ENCODE measurements around the gene GNG12. TPM values are rescaled to one million over a fixed set of nuclear protein-coding genes. Genes with fewer than 3 reads are reported as not detected.

Gene GNG12
- total and polyA plus RNA-seq, 5 donors, result 12.2 to 44.9 (median 30.7) TPM

DNA sequence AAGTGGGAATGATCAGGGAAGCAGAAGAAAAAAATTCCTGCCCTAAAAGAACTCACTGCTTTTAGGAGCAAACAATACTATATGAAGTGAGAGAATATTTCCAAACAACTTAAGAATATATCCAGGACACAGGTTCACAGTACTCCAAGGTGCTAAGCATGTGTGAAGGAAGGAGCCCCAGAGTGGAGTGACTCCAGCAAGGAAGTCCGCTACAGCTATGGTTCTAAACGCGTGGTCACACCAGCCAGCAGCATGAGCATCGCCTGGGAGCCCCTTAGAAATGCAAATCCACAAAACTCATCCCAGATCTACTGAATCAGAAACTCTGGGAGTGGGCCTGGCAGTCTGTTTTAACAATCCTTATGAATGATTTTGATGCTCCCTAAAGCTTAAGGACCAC is 112.2 kb downstream of the GNG12 start:
- ATAC-seq (no peak), DNase-seq (no peak)
- WGBS, result 95% methylated on average over 4 of the region's 4 CpGs
- Histone ChIP-seq H3K9me3 (ENCODE audit: control insufficient read depth, low read length) (no peaks in the 10 kb centered on the region), H3K27ac (ENCODE audit: low read length) (no peak overlapping the region), H3K4me1 (ENCODE audit: control insufficient read depth, insufficient read depth, low read length) (peaks cover 9% of the 10 kb centered on the region), H3K4me3 (ENCODE audit: low read length) (no peak overlapping the region), H3K27me3 (ENCODE audit: control insufficient read depth, insufficient read depth) (no peaks in the 10 kb centered on the region)
- intact Hi-C loops (cut with DNase I), result no loop called here

DNA sequence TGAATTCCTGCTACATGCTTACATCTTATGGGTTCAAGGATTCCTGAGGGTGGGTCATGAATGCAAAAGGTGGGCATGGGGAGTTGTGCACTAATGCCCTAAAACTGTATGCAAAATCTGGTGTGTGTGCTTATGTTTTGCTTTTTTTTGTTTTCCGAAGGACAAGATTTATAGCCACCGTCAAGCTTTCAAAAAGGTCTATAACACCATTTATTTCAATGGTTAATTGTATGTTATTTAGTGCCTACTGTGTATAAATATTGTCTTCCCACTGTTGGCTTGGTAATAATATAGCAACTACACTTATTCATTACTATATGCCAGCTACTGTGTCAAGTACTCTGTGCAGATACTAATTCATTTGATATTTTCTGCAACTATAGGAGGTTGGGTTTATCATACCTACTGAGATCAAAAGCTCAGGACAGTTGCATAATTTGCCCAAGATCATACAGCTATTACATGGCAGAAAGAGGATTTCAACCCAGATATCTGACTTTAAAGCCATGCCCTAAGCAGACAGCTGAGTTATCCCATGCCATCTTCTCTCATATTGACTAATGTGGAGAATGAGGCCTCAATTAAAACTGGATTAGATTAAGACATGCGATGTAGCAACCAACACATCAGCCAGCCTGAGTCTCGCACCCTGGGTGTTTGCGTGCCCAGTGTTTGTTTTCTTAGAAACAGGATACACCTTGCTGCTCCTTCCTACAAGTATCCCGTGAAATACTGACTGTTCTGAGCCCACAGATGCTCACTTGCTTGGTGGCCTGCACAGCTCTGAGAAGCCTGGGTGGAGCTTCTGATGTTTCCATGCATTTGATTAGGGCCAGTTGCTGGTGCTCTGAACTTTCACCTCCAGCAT is 113.7 kb downstream of the GNG12 start:
- 88% methylated on average over 6 of the region's 6 CpGs for WGBS
- H3K27ac ChIP-seq (ENCODE audit: low read length), result no peak overlapping the region
- no peak overlapping the region for H3K4me3 ChIP-seq (ENCODE audit: low read length)
- intact Hi-C loops (cut with DNase I), result no loop called here
- peaks cover 6% of the 10 kb centered on the region for H3K4me1 ChIP-seq (ENCODE audit: control insufficient read depth, insufficient read depth, low read length)
- ATAC-seq, result no peak
- H3K9me3 ChIP-seq (ENCODE audit: control insufficient read depth, low read length), result no peaks in the 10 kb centered on the region
- no peaks in the 10 kb centered on the region for H3K27me3 ChIP-seq (ENCODE audit: control insufficient read depth, insufficient read depth)
- DNase-seq, result no peak

DNA sequence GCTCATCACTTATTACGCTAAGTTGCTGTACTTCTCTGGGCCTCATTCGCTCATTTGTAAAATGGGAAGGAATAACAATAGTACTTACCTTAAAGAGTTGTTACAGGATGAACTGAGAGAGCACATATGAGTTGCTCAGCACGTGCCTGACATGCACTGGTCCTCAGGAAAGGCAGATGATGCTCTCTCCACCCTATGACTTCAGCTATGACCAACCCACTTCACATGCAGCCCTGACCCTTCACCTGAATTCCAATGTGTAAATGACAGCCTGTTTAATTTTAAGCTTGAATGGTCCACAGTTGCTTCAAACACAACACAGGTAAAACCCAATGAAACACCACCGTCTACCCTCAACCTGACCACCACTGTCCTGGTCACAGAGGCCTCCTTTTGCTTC is 115.4 kb downstream of the GNG12 start:
- ATAC-seq (peak; percentile 32 to 52), DNase-seq (no peak)
- Histone ChIP-seq H3K27ac (ENCODE audit: low read length) (no peak overlapping the region), H3K4me1 (ENCODE audit: control insufficient read depth, insufficient read depth, low read length) (peaks cover 8% of the 10 kb centered on the region), H3K9me3 (ENCODE audit: control insufficient read depth, low read length) (no peaks in the 10 kb centered on the region), H3K27me3 (ENCODE audit: control insufficient read depth, insufficient read depth) (no peaks in the 10 kb centered on the region), H3K4me3 (ENCODE audit: low read length) (no peak overlapping the region)
- intact Hi-C loops (cut with DNase I), result no loop called here
- 89% methylated on average over 4 of the region's 4 CpGs for WGBS

DNA sequence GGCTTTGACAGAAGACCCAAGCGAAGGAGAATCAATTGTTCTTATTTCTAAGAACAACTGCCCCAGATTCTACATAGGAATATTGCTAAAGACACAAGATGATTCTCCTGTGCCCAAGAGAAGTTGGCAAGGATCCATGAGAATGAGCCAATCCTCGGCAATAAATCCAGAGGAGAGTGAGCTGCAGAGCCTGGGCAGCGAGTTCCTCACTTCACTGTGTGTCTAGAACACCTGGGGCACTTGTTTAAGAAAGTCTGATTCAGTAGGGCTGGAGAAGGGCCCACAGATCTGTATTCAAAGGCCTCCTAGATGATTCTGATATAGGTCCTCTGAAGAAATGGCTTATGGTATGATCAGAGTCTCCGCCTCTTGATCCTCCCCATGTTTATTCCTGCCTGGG is 116.5 kb downstream of the GNG12 start:
- Histone ChIP-seq H3K9me3 (ENCODE audit: control insufficient read depth, low read length) (no peaks in the 10 kb centered on the region), H3K4me1 (ENCODE audit: control insufficient read depth, insufficient read depth, low read length) (peaks cover 2% of the 10 kb centered on the region), H3K27me3 (ENCODE audit: control insufficient read depth, insufficient read depth) (no peaks in the 10 kb centered on the region), H3K4me3 (ENCODE audit: low read length) (no peak overlapping the region), H3K27ac (ENCODE audit: low read length) (no peak overlapping the region)
- DNase-seq (no peak), ATAC-seq (no peak)
- intact Hi-C loops (cut with DNase I), result no loop called here
- WGBS, result 82% methylated on average over 4 of the region's 4 CpGs

DNA sequence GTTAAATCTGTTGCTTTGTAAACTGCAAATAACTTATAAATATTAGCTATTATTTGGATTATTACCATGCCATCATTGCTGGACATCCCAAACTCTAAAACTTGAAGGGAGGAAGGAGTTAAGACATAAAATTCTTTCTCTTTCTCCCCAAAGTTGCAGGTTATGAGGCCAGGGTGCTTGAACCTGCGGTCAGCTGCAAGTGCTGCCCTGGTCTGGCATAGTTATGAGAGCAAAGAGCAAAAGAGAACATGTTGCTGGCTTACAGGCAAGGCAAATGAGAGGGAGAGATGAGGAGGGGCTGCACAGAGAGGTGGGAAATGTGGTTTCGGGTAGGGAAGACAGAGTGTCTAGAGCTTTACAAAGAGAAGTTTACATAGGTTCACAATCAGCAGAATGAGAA is 117.4 kb downstream of the GNG12 start:
- Histone ChIP-seq H3K4me1 (ENCODE audit: control insufficient read depth, insufficient read depth, low read length) (peaks cover 8% of the 10 kb centered on the region), H3K27ac (ENCODE audit: low read length) (no peak overlapping the region), H3K9me3 (ENCODE audit: control insufficient read depth, low read length) (no peaks in the 10 kb centered on the region), H3K27me3 (ENCODE audit: control insufficient read depth, insufficient read depth) (no peaks in the 10 kb centered on the region), H3K4me3 (ENCODE audit: low read length) (no peak overlapping the region)
- DNase-seq, result no peak
- no peak for ATAC-seq
- intact Hi-C loops (cut with DNase I), result no loop called here
- 96% methylated on average over 2 of the region's 2 CpGs for WGBS

DNA sequence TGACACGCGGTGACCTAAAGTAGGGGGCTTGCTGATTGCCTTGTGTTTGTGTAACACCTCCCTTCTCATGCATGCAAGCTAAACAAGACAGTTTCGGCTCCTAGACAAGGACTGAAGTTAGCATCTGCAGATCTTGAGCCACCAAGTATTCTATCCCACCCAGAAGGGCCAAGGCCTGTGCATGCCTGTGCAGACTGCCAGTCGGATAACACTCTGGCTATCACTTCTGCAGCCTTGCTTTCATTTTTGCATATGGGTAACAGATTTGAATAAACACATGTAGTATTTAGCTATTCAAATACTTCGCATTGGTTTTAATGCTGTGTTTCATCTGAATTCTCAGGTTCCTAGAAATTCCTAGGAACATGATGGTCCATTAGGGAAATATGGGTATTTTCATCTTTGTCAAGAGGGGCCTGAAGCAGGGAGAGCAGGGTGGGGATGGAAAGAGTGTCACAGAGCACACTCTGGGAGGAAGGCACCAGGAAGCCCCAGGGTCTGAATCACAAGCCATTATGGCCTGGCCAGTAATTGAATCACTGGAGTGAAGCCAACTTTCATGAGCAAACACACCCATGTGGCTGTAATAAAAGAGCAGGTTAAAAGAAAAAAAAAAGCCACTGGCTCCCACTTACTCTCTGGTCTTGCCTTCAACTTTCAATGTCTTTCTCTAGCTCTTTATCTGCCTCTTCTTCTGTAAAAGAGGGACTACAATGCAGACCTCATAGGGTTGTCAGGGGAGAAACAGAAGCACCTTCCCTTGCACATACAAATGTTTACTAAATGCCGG is 120.0 kb downstream of the GNG12 start:
- Histone ChIP-seq H3K27ac (ENCODE audit: low read length) (no peak overlapping the region), H3K9me3 (ENCODE audit: control insufficient read depth, low read length) (no peaks in the 10 kb centered on the region), H3K4me3 (ENCODE audit: low read length) (no peak overlapping the region), H3K4me1 (ENCODE audit: control insufficient read depth, insufficient read depth, low read length) (peaks cover 8% of the 10 kb centered on the region), H3K27me3 (ENCODE audit: control insufficient read depth, insufficient read depth) (no peaks in the 10 kb centered on the region)
- 85% methylated on average over 6 of the region's 6 CpGs for WGBS
- intact Hi-C loops (cut with DNase I), result no loop called here
- DNase-seq (peak in 1 of 3 donors; percentile 30), ATAC-seq (peak in 1 of 2 donors; percentile 82)

DNA sequence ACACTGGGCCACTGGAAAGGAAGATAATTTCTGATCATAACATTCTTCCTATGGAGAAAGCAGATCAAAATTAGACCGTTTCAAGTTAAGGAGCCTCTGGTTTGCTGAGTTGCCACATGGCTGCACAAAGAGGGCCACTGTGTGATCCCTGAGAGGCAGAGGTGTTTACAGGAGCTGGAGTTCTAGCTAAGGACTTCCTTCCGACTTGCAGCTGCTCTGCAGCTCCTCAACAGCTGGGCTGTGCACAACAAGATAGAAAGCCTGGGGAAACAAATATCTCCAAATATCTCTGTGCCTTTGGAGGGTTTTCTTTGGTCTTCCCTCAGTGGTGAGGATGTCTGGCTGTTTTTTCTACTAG is 121.4 kb downstream of the GNG12 start:
- Histone ChIP-seq H3K4me1 (ENCODE audit: control insufficient read depth, insufficient read depth, low read length) (peaks cover 8% of the 10 kb centered on the region), H3K9me3 (ENCODE audit: control insufficient read depth, low read length) (no peaks in the 10 kb centered on the region), H3K4me3 (ENCODE audit: low read length) (no peak overlapping the region), H3K27ac (ENCODE audit: low read length) (no peak overlapping the region), H3K27me3 (ENCODE audit: control insufficient read depth, insufficient read depth) (no peaks in the 10 kb centered on the region)
- ATAC-seq (no peak), DNase-seq (no peak)
- 40% methylated on average over 2 of the region's 2 CpGs for WGBS
- intact Hi-C loops (cut with DNase I), result loop anchor here in 1 of 4 donors (2.0 kb wide), 1 partner anchor 47 kb away; no protein-coding TSS in a partner anchor

DNA sequence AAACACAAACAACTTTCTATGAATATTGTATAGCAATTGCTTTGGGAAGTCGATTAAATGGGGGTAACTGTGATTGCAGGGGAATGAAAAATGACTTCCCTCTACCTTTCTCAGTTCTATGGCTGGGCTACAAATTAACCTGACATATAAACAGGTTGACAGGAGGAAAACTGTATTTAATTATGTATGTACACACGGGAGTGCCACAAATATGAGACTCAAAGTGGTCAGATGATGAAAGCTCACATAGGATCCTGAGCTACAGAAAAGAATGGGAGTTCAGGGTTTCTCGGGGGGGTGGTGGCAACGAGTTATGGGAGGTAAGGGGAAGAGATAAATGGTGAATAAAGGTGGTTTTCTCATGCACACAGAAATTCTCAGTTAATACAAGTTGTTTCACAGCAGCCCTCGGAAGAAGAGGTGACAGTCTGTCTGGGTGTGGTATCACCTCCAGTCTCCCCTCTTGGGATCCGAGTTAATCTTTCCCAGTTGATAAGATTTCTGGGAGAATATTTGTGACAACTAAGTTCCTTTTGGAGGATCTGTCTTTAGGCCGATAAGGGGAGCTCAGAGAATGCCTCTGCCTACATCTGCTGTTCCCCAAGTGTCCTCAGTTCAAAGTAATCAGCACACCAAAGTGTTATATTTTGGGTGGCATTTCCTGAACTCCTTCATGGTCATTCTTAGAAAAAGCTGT is 122.0 kb downstream of the GNG12 start:
- no peaks in the 10 kb centered on the region for H3K9me3 ChIP-seq (ENCODE audit: control insufficient read depth, low read length)
- no peak overlapping the region for H3K27ac ChIP-seq (ENCODE audit: low read length)
- no peaks in the 10 kb centered on the region for H3K27me3 ChIP-seq (ENCODE audit: control insufficient read depth, insufficient read depth)
- ATAC-seq, result no peak
- H3K4me3 ChIP-seq (ENCODE audit: low read length), result no peak overlapping the region
- 63% methylated on average over 7 of the region's 7 CpGs for WGBS
- no peak for DNase-seq
- peaks cover 9% of the 10 kb centered on the region for H3K4me1 ChIP-seq (ENCODE audit: control insufficient read depth, insufficient read depth, low read length)
- intact Hi-C loops (cut with DNase I), result loop anchor here in 1 of 4 donors (2.0 kb wide), 1 partner anchor 47 kb away; no protein-coding TSS in a partner anchor

DNA sequence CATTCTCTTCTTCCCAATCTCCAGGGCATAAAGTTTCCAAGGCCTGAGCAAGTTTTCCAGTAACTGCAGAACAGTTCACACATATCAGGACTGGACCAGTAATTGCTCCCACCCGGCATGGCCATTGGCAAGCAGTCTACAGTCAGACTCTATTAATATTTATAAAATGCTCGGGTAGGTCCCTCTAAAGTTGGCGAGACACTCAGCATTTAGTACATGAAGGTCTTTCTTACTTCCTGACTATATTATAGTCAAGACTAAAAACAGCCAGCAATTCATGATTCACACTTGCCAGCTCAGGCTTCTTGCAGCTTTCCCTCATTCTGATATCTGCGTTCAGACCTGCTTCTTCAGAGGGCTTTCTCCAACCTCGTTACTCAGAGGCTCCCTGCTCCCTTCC is 122.8 kb downstream of the GNG12 start:
- no peaks in the 10 kb centered on the region for H3K27me3 ChIP-seq (ENCODE audit: control insufficient read depth, insufficient read depth)
- no peak overlapping the region for H3K4me3 ChIP-seq (ENCODE audit: low read length)
- H3K4me1 ChIP-seq (ENCODE audit: control insufficient read depth, insufficient read depth, low read length), result peaks cover 10% of the 10 kb centered on the region
- H3K9me3 ChIP-seq (ENCODE audit: control insufficient read depth, low read length), result no peaks in the 10 kb centered on the region
- intact Hi-C loops (cut with DNase I), result loop anchor here in 1 of 4 donors (2.0 kb wide), 1 partner anchor 48 kb away; no protein-coding TSS in a partner anchor
- ATAC-seq, result peak; percentile 74 to 78
- WGBS, result 41% methylated on average over 5 of the region's 5 CpGs
- no peak overlapping the region for H3K27ac ChIP-seq (ENCODE audit: low read length)
- DNase-seq, result peak in 2 of 3 donors; percentile 46 to 75

DNA sequence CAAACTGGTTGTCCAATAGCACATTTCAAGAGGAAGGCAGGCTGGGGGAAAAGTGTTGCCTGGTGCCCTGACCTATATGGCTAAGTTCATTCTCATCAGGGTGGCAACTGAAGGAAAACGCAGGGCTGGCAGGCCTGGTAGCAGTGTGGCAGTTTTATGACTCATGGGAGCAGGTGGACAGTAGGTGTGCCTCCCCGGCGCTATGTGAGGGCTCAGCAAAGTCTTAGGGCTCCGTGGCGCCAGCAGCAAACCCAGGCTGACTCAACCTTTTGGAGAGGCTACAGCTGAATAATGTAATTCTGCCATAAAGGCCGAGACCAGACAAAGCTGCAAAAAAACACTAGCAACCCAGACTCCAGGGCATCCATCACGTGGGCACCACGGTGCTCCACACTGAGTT is 124.7 kb downstream of the GNG12 start:
- intact Hi-C loops (cut with DNase I), result no loop called here
- Histone ChIP-seq H3K4me3 (ENCODE audit: low read length) (no peak overlapping the region), H3K4me1 (ENCODE audit: control insufficient read depth, insufficient read depth, low read length) (peaks cover 10% of the 10 kb centered on the region), H3K27me3 (ENCODE audit: control insufficient read depth, insufficient read depth) (no peaks in the 10 kb centered on the region), H3K27ac (ENCODE audit: low read length) (no peak overlapping the region), H3K9me3 (ENCODE audit: control insufficient read depth, low read length) (no peaks in the 10 kb centered on the region)
- WGBS, result 98% methylated on average over 8 of the region's 8 CpGs
- DNase-seq (no peak), ATAC-seq (no peak)

All from right cardiac atrium (tissue), 5 donors.